ENCODE data around the gene NDUFS5. TPM values are rescaled to one million over a fixed set of nuclear protein-coding genes. Genes with fewer than 3 reads are reported as not detected.
"Not testable (repeated sequence)": the region's sequence is repeated elsewhere in the genome, so short reads cannot be mapped to it uniquely, and the experiment has no call there.

The NDUFS5 gene
- total and polyA plus RNA-seq, 5 experiments from 2014 or later = 104 to 657 (median 614) TPM

- no peak for ATAC-seq
- Mint-ChIP-seq H3K4me3 (peak overlapping the region in 9 of 10 donors; percentile 7 to 95 (median 54)), H3K27me3 (no peaks in the 10 kb centered on the region), H3K4me1 (peaks cover 34 to 72% (median 67%) of the 10 kb centered on the region in 4 donors), H3K27ac (peak overlapping the region in 7 of 10 donors; percentile 14 to 78 (median 53)), H3K9me3 (no peaks in the 10 kb centered on the region), H3K36me3 (peaks cover 0 to 39% (median 13%) of the 10 kb centered on the region in 3 donors)
- POLR2A ChIA-PET = interaction anchor here (0.7 to 1.0 kb wide), 3 partner anchors 22 to 87 kb away, joined by 3 to 5 read pairs (median 3); partner anchors contain the start of gene NDUFS5
- no peak for DNase-seq
These were observed 32.0 kb upstream of the NDUFS5 start for GRCh38 chr1:38994196-38994595.

- Mint-ChIP-seq H3K4me1 (peaks cover 37 to 68% (median 58%) of the 10 kb centered on the region in 4 donors), H3K27ac (peak overlapping the region; percentile 63 to 95 (median 88)), H3K27me3 (no peaks in the 10 kb centered on the region), H3K4me3 (peak overlapping the region; percentile 54 to 79 (median 72)), H3K9me3 (no peaks in the 10 kb centered on the region), H3K36me3 (peaks cover 6 to 69% (median 15%) of the 10 kb centered on the region in 3 donors)
- POLR2A ChIA-PET = interaction anchor here (1.0 to 2.0 kb wide), 4 partner anchors 19 to 68 kb away, joined by 3 to 11 read pairs (median 6); partner anchors contain the start of gene NDUFS5
- ATAC-seq (peak; percentile 41 to 82), DNase-seq (peak in 3 of 10 donors; percentile 29 to 45 (median 33))
These were observed 28.9 kb upstream of the NDUFS5 start for GRCh38 chr1:38997034-38997900.

- peak; percentile 26 to 42 for ATAC-seq
- DNase-seq = peak in 1 of 10 donors; percentile 33
- Mint-ChIP-seq H3K36me3 (peaks cover 6 to 71% (median 15%) of the 10 kb centered on the region in 3 donors), H3K4me3 (peak overlapping the region in 9 of 10 donors; percentile 31 to 79 (median 72)), H3K4me1 (peaks cover 34 to 63% (median 54%) of the 10 kb centered on the region in 4 donors), H3K27me3 (no peaks in the 10 kb centered on the region), H3K27ac (peak overlapping the region; percentile 15 to 95 (median 86)), H3K9me3 (no peaks in the 10 kb centered on the region)
- POLR2A ChIA-PET = interaction anchor here (1.0 to 2.0 kb wide), 3 partner anchors 20 to 68 kb away, joined by 3 to 11 read pairs (median 8); partner anchors contain the start of gene NDUFS5
These were observed 28.3 kb upstream of the NDUFS5 start for GRCh38 chr1:38997901-38998190.

GRCh38 chr1:39001516-39002421 lies 24.4 kb upstream of the NDUFS5 start:
- DNase-seq (no peak), ATAC-seq (no peak)
- H3K27me3 Mint-ChIP-seq = no peaks in the 10 kb centered on the region
- POLR2A ChIA-PET = no interaction called here
- peak overlapping the region in 8 of 10 donors; percentile 9 to 76 (median 43) for H3K27ac Mint-ChIP-seq
- peaks cover 6 to 87% (median 30%) of the 10 kb centered on the region in 3 donors for H3K36me3 Mint-ChIP-seq
- H3K4me1 Mint-ChIP-seq = peaks cover 24 to 31% (median 28%) of the 10 kb centered on the region in 4 donors
- H3K4me3 Mint-ChIP-seq = no peak overlapping the region
- H3K9me3 Mint-ChIP-seq = no peaks in the 10 kb centered on the region

GRCh38 chr1:39003281-39003680 lies 22.9 kb upstream of the NDUFS5 start:
- ATAC-seq (no peak), DNase-seq (no peak)
- no peak overlapping the region for H3K4me3 Mint-ChIP-seq
- peaks cover 14 to 15% (median 14%) of the 10 kb centered on the region in 4 donors for H3K4me1 Mint-ChIP-seq
- no peaks in the 10 kb centered on the region for H3K27me3 Mint-ChIP-seq
- POLR2A ChIA-PET = interaction anchor here (0.5 to 0.9 kb wide), 3 partner anchors 26 to 124 kb away, joined by 3 read pairs; no protein-coding TSS in a partner anchor
- peaks cover 6 to 96% (median 31%) of the 10 kb centered on the region in 3 donors for H3K36me3 Mint-ChIP-seq
- no peaks in the 10 kb centered on the region for H3K9me3 Mint-ChIP-seq
- H3K27ac Mint-ChIP-seq = peak overlapping the region in 5 of 10 donors; percentile 3 to 78 (median 36)

DNA sequence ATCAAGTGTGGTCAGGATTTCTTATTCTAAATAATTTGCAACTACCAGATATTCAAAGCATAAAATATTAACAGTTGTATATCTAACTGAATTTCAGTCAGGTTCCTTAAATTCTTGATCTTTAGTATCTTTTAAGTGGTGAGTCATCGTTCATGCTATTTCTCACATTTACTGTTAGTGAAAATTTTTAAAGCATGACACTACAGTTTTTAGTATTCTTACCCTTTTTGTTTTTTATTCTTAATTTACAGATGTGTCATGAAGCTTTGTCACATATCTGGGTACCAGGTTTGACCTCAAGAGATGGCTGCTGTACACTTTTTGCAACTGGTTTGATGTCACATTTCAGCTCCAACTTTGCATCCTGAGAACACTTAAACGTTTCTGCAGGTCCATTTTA lies 22.4 kb upstream of the NDUFS5 start:
- Mint-ChIP-seq H3K27ac (peak overlapping the region in 5 of 10 donors; percentile 3 to 49 (median 14)), H3K27me3 (no peaks in the 10 kb centered on the region), H3K9me3 (no peaks in the 10 kb centered on the region), H3K36me3 (peaks cover 6 to 98% (median 33%) of the 10 kb centered on the region in 3 donors), H3K4me1 (peaks cover 13 to 14% (median 13%) of the 10 kb centered on the region in 4 donors), H3K4me3 (no peak overlapping the region)
- ATAC-seq = no peak
- POLR2A ChIA-PET = interaction anchor here (0.5 to 0.9 kb wide), 2 partner anchors 27 to 54 kb away, joined by 3 read pairs; no protein-coding TSS in a partner anchor
- no peak for DNase-seq

DNA sequence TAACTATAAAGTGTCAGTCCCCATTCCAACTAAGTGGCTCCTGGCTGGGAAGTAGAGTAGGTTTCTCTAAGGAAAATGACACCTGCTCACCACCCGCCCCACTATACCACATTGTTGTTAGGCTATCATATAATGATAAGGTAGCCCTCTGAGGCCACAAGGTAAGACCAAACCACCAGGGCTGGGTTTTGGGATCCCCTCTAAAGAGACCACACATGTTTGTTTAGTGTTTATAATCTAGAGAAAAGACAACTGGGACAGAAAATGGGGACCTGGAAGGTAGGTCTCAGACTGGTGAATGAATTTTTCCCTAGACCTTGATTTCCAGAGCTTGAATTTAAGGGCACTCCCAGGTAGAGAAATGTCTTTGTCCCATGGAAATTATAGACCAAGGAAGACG lies 19.9 kb upstream of the NDUFS5 start:
- Mint-ChIP-seq H3K4me1 (peaks cover 6 to 10% (median 7%) of the 10 kb centered on the region in 4 donors), H3K27ac (peak overlapping the region in 2 of 10 donors; percentile 31 to 44), H3K27me3 (no peaks in the 10 kb centered on the region), H3K4me3 (no peak overlapping the region), H3K36me3 (peaks cover 6 to 93% (median 30%) of the 10 kb centered on the region in 3 donors), H3K9me3 (no peaks in the 10 kb centered on the region)
- ATAC-seq (no peak), DNase-seq (no peak)
- POLR2A ChIA-PET = no interaction called here

GRCh38 chr1:39006726-39007645 lies 19.2 kb upstream of the NDUFS5 start:
- H3K36me3 Mint-ChIP-seq = peaks cover under 1 to 91% (median 29%) of the 10 kb centered on the region in 3 donors
- POLR2A ChIA-PET = no interaction called here
- no peak for ATAC-seq
- H3K27ac Mint-ChIP-seq = peak overlapping the region in 4 of 10 donors; percentile 15 to 84 (median 45)
- H3K27me3 Mint-ChIP-seq = no peaks in the 10 kb centered on the region
- no peak overlapping the region for H3K4me3 Mint-ChIP-seq
- no peaks in the 10 kb centered on the region for H3K9me3 Mint-ChIP-seq
- peaks cover 2 to 7% (median 6%) of the 10 kb centered on the region in 4 donors for H3K4me1 Mint-ChIP-seq
- no peak for DNase-seq

- H3K36me3 Mint-ChIP-seq = peaks cover 0 to 26% (median 4%) of the 10 kb centered on the region in 3 donors
- not testable (repeated sequence) for H3K9me3 Mint-ChIP-seq, H3K4me3 Mint-ChIP-seq, DNase-seq, ATAC-seq, H3K4me1 Mint-ChIP-seq, H3K27me3 Mint-ChIP-seq, H3K27ac Mint-ChIP-seq
- POLR2A ChIA-PET = interaction anchor here (0.5 kb wide), 1 partner anchor 18 kb away, joined by 3 read pairs; no protein-coding TSS in a partner anchor
These were observed 11.2 kb upstream of the NDUFS5 start for GRCh38 chr1:39014956-39015355.

GRCh38 chr1:39016604-39017171 lies 9.5 kb upstream of the NDUFS5 start:
- H3K4me3 Mint-ChIP-seq = no peak overlapping the region
- POLR2A ChIA-PET = no interaction called here
- ATAC-seq (no peak), DNase-seq (no peak)
- peaks cover 0 to 4% (median under 1%) of the 10 kb centered on the region in 4 donors for H3K4me1 Mint-ChIP-seq
- peak overlapping the region in 4 of 10 donors; percentile 22 to 63 (median 43) for H3K27ac Mint-ChIP-seq
- H3K27me3 Mint-ChIP-seq = peaks cover 0 to 2% (median 0%) of the 10 kb centered on the region in 5 donors
- H3K36me3 Mint-ChIP-seq = peaks cover 0 to 15% (median 2%) of the 10 kb centered on the region in 3 donors
- H3K9me3 Mint-ChIP-seq = no peaks in the 10 kb centered on the region

DNA sequence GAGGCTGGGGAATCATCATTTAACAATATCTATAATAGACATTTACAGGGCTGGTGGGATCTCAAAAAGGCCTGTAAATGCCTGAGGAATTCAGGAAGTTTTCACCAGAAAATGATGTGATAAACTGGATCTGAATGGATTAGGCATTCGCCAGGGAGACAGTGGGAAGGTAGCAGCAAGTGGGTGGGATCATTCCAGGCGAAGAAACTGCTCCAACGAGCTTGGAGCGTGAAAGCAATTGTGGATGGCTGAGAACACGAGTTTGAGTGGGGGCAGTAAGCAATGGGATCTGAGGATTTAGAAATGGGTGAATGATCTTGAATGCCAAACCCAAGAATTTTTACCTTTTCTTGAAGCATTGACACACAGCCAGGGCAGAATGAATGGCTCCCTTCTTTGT lies 8.9 kb upstream of the NDUFS5 start:
- H3K27ac Mint-ChIP-seq = peak overlapping the region in 1 of 10 donors; percentile 33
- ATAC-seq (no peak), DNase-seq (no peak)
- peaks cover 0 to 2% (median 0%) of the 10 kb centered on the region in 5 donors for H3K27me3 Mint-ChIP-seq
- POLR2A ChIA-PET = no interaction called here
- no peaks in the 10 kb centered on the region for H3K9me3 Mint-ChIP-seq
- no peak overlapping the region for H3K4me3 Mint-ChIP-seq
- H3K4me1 Mint-ChIP-seq = peaks cover 0 to 2% (median under 1%) of the 10 kb centered on the region in 4 donors
- peaks cover 0 to 10% (median 2%) of the 10 kb centered on the region in 3 donors for H3K36me3 Mint-ChIP-seq

Data from naive thymus-derived CD8-positive, alpha-beta T cell (primary cell).